UCSD-AML1 (cell line): ENCODE data around the gene RASSF4.

Experiments
- DNase-seq: peaks from one replicate; lab custom pipeline; 2025; ENCODE audit not compliant: unreplicated experiment; lab: John Stamatoyannopoulos, UW

Gene RASSF4

DNA sequence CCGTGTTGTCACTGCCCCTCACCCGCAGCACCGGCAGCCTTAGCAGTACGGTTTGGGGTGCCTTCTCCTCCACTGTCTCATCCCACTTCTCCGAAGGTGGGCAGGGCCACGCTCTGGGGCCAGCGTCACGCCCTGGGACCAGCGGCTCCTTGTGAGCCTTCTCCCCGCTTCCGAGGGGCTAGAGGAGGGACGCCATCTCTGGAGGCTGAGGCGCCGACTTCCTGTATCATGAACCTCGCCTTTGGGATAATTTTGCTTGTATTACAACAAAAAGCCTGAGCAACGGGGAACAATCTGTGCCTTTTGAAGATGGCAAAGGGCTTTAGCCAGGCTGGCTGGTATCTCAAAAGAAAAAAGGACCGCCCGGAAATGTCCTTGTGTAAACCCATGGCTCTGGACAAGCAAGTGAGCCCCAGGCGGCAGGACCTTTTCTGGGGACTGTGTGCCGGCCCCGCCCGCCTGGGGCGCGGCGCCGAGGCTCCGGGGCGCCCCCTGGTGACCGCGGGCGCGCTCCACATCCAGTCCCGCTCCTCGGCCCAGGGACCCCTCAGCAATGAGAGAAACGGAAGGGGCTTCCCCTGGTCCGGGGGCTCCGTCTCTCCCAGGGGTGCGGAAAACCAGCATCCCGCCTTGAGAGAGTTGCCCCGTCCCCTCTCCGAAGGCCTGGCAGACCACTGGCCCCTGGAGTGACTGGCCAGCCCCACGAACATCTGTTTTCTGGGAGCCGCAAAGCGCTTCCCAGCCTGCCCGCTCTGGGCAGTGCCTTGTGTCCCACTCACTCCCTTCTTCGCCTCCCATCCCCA, 15.2 kb downstream of the RASSF4 start:
- DNase-seq = peak; percentile 68

DNA sequence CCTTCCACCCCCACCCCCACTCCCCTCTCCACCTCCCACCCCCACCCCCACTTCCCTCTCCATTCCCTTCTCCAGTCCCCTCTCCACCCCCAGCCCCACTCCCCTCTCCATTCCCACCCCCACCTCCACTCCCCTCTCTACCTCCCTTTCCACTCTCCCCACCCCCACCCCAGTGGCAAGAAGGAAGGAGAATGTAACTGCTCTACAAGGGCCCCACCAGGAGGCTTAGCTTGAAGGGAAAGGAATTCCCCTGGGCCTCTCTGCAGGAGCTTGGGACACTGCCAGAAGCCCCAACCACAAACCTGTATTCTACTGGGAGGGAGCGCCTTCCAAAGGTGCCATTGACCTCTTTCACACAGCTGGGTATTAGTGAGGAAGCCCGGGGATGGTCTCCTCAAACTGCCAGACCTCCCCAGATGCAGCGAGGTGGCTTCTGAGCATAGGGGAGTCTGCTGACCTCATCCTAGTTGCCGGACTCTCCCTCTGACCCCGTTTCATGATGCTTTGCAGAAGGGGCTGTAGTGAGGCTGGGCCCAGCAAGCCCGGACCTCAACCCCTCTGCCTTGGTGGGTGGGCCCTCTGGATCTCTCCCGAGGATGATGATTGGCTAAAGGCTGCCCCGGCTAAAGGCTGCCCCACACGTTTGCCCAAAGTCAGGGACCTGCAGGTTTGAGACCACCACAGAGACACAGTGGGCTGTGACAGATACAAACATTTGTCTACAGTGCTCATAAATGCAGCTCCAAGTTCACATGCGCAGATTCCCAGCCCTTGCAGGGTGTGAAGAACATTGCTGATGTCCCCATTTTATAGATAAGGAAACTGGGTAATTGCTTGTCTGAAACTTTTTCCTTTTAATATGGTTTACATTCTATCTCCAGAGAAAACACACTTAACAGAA, 16.1 kb downstream of the RASSF4 start:
- DNase-seq = no peak

DNA sequence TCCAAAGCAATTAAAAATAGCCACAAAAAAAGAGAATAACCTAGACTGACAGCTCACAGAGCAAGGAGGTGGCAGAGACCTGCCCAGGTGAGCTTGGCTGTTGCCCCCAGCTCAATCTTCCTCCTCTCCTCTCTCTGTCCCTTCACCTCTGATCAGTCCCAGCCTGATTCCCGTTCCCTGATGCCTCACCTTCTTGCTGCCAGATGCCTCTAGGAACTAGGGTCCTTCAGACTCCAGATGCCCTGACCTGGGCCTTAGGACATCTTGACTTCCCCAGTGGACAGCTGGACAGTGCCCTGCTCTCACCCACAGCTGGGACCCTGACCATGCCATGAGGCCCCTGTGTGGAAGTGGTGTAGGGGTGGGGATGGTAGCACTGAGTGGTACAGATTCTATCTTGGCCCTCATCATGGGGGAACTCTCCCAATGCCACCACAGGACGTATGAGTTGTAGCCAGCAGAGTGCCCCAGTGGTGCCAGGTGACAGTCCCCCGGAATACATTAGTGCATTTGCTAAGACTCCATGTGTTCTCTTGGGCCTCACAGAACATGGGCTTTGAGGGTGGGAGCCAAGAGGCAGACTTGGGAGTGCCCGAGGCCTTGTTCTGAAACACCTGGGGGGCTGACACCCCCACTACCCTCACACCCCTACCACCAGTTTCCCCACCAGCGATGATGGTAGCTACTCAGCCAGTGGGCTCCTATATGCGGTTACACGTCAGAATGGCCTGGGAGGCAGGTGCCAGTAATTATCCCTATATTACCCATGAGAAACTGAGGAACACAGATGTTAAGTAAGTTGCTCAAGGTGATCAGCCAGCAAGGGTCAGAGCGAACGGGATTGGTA, 17.0 kb downstream of the RASSF4 start:
- no peak for DNase-seq

DNA sequence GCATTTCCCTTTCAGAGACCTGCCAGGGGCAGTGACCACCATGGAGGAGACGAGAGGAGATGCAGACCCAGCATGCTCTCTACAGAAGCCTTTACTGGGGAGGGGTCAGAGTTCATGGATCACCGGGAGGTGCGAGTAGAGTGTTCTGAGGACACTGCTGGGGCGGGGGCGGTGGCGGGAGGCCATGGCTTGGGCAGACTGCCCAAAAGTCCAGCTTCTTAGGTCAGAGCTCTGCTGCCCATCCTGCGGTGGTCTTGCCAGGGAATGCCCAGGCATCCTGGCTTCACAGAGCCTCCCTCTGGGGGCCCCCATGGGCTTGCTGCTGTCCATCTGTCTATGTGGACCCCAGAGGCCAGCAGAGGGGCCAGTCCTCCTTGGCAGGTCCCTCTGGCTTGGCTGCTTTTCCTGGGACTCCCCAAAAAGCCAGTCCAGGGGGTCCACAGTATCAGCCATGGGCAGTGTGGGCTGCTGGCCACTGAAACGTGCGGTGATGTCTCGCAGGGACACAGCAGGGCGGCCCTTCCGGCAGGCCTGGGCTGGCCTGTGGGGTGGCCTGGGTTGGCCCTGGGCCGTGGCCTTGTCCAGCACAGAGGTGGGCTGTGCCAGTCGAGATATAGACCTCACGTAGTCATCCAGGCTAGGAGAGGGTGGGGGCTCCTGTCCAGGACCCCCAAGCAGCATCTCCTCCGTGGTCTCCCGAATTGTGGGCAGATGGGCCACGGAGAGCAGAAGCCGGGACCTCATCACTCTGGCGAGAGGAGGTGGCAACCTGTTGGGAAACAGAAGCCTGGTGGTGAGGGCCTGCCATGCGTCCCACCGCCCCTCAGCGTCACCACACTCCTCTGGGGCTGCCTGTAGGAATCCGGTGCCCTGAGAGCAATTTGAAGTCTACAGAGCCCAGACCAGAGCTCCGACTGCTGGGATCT, 17.9 kb downstream of the RASSF4 start:
- no peak for DNase-seq

DNA sequence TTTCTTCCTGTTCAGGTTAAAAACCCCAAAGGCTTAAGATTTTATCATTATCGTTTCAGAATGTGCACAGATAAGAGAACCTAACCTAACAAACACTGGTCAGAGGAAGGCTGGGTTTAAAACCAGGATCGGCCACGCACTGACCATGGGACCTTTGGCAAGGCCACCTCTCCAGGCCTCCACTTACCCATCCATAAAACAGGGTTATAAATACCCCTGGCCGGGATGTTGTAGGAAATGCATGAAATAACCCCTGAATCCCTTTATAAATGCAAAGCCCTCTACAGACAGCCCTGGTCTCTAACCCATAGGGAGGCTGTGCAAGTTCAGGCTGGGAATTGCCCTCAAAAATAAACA, 18.6 kb downstream of the RASSF4 start:
- no peak for DNase-seq

DNA sequence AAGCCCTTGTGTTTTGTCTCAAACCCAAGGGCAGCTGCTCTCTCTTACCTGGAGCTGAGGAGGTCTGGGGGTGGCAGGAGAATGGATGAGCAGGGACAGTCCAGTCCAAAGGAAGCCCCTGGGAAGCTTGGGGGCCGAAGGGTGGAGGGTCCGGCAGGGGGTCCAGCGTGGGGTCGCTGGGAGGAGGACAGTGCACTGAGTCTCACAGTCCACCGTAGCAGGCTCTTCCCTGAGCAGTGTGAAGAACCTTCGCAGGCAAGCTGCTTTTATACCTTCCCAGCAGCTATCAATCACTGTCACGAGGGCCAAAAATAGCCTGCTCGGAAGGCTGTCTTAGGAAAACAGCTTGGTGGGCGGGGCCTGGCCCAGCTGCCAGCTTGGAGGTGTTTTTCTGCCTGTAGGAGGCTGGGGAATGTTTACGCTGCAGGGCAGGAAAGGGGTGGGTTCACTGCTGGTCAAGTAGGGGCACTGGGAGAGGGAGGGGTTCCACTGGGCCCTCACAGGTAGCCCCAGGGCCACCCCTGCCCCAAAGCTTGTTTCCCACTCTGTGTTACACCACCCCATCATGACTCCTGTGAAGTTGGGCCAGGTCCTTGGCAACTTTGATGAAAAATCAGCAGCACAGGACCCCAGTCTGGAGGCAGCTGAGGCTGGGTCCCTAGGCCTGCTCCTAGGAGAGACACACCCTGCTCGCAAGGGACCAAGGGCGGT, 19.1 kb downstream of the RASSF4 start, which contains the start of gene DEPP1:
TSS of gene DEPP1 (minus strand) at position 240 of the 711 bp plus-strand sequence. CDS start 779 bp downstream, outside the sequence.
- peak; percentile 76 for DNase-seq

DNA sequence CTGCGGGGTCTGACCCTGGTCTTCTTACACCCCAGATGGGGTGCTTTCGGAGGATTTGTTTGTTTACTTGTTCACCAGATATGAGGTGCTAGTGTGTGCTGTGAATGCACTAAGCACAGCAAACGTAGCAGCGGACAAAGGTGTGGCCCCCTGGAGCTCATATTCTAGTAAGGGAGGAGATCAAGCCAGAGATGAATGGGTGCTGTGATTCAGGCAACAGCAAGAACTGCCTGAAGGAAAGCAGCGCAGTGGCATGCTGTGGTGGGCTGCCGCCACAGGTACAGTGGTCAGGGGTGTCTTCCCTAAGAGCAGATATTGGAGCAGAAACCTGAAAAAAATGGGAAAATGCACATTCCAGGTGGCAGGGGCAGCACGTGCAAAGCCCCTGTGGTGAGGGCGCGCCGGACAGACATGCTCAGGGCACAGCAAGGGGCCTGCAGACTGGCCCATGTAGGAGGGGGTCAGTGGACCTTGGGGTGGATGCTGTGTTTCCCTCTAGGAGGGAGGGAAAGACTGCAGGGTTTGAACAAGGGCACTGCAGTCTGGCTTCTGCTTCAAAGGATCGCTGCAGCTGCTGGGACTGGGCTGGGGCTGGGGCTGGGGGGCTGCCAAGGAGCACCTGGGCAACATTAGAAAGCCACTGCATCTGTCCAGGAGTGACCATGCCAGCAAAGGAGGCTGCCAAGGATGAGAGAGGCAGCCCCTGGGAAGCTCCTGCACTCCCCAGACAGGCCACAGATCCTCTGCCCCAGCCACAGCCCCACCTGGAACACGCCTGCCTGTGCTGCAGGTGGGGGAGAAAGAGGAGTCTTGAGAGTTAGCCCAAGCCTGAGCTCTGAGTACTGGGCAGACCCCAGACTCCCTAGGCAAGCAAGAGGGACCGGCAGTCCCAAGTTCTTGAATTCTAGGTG, 19.9 kb downstream of the RASSF4 start:
- no peak for DNase-seq

DNA sequence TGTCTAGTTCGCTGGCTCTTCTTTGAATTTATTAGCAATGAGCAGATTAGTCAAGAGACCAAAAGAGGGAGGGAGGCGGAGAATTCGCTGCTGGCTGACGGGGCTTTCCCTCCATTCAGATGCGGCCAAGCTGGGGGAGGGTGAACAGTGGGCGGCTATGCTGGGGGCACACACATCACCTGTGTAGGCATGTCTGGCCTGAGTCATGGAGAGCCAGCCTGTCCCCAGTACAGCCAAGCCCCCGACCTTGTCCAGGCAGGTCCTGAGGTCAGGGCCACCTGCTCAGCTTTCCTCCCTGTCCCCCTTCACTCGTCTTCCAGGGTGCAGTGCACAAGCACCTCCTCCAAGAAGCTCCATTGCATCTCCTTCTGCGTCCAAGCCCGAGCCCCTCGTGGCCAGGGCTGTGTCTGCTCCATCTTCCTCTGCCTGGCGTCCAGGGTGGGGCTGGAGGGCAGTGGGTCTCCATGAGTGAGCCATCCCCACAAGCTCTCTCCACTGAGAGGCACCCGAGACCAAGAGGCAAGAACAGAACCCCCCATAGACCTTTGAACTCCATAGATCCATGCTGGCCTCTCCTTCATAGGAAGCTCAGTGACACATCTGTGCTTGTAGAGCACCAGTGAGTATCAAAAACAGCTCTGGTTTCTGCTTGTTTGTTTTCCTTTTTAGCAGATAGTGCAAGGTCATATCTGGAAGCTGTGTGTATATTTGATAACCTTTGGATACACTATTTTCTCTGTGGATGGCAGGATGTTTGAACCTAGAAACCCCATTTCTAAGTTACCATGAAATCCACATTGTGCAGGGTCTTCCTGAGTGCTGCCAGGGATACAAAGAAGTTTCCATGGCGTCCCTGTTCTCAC, 20.9 kb downstream of the RASSF4 start:
- no peak for DNase-seq

DNA sequence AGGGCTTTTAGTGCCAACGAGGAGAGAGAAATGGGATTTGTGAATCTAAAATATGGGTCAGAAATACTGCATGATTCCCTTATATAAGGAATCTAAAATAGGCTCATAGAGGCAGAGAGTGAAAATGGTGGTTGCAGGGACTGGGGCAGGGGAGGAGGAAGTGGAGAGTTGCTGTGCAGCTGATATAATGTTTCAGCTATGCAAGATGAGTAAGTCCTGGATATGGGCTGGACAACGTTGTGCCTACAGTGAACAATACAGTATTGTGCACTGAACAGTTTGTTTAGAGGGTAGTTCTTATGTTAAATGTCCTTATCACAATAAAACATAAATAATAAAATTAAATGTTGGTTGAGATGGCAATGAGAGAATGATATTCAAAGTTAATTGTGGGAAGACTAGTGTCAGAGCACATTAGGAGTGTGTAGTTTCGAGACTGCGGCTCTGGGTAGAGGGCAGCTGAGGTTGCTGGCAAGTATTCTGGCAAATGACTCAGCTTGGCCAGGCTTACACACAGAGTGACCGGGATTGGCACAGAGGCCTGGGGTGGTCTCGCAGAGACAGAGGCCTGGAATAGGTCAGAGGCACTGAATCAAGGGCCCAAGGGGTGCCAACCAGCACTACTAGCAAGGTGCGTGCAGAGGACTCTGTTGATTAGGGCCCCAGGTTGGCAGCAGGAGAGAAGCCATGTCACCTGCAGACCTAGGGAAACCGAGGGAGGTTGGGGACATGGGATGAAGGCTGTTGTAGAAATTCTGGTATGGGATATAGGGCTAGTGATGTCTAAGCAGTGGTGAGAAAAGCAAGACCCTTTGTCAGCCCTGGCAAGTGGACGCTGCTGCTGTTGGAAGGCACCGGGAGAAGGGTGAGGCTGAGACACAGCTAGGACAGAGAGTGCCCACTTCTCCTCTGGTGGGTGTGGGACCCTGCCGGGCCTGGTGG, 21.8 kb downstream of the RASSF4 start:
- DNase-seq = no peak

DNA sequence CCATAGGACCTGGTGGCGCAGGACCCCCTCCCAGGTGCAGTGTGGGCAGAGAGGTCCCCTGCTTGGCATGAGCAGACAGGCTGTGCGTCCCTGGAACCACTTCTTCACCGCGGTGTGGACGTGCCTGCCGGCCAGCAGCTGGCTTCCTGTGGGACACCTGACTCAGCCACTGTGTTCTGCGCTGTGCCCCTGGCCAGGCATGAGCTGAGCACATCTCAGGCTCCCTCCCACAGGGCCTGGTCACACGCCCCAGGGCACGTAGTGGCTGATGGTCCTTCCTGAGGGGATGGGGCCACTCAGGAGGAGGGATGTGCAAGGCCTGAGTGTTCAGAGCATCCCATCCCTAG, 22.5 kb downstream of the RASSF4 start:
- no peak for DNase-seq

DNA sequence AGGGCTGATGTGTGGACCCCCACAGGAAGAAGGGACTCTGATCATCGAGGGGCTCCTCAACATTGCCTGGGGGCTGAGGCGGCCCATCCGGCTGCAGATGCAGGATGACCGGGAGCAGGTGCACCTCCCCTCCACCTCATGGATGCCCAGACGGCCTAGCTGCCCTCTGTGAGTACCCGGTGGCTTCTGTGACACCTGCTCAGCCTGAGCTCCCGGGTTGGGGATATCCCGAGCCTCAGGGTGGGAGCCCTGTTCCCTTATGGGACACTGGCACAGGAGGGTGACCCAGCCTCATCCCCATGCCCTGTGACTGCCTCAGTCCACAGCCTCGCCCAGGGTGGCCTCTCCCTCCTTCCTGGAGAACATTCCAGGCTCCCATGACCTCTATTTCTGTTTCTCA, 22.9 kb downstream of the RASSF4 start:
- no peak for DNase-seq

DNA sequence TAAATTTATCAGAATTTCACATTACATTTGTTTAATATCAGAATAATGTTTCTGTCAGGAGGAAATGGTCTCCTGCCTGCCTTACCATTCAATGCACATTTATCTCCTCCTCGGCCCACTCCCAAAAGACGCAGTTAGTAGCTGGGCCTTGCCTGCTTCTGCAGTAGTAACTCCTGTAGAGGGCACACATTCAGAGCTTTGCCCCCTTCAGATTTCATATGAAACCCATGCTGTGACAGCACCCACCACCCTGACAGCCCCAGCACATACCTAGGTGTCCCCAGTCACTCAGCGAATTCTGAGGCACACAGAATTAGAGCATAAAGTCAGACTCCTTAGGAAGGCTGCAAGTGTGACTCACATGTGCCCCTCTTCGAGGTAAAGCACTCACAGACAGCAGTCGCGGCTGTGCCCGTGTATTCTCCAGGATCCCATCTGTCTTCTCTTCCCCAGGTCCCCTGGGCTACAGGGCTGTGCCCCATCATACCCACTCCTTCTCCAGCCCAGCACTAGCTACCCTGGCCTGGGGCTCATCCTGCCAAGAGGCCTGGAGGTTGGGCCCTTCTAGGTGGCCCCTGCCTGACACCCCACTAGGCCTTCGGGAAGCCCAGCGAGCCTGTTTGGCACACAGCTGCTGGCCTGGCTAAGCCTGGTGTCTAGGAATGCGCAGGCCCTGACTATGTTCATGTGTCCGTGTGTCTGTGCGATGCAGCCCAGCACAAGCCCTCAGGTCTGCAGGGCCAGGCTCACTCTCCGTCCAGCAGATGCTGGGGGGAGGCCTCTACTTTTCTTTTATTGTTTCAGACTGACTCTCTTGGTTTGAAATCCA, 23.7 kb downstream of the RASSF4 start:
- no peak for DNase-seq

DNA sequence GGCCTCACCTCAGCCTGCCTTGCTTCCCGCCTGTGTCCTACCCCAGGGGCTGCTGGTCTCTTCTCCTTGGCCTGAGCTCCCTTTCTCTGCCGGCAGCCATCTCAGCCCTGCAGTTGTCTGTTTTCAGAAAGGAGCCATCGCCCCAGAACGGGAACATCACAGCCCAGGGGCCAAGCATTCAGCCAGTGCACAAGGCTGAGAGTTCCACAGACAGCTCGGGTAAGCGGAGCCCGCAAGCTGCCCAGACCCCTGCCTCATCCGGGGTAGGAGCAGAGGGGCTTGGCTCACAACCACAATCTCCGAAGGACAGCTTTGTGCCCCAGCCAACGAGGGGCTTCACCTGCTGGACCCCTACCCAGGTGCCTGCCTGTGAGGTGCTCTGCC, 24.3 kb downstream of the RASSF4 start:
- no peak for DNase-seq

DNA sequence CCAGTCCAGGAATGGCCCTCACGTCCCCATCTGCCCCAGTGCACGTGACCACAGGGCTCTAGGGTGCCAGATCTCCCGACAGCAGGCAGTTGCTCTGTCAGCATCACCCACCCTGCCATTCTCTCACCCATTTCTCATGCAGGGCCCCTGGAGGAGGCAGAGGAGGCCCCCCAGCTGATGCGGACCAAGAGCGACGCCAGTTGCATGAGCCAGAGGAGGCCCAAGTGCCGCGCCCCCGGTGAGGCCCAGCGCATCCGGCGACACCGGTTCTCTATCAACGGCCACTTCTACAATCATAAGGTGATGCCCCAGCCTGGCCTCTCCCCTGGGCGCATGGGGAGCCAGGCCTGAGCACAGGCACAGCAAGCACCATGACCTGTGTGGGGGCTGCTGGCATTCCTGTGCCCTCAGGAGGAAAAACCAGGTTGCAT, 25.1 kb downstream of the RASSF4 start:
- DNase-seq = no peak

DNA sequence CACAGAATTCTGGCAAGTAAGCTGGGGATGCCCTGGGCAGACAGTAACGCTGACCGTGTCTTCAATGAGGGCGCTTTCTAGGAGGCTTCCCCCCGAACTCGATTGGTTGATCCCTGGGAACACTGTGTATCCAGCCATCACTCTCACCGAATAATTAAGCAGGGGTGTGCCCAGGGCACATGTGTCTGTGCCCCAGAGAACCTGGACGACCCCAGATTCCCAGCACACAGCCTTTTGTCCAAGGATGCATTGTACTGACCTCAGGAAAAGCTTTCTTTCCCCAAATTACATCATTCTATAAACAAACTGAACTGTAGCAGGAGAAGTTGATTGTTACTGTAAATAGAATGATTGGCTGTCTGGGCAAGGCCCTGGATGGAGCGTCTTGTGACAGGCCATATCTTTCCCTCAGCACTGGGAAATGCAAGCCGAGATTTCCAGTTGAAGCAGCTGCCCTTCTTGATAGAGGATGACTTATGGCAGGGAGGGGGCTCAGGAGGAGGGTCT, 25.6 kb downstream of the RASSF4 start:
- no peak for DNase-seq
